Activated CD8-positive, alpha-beta memory T cell treated with anti-CD3 and anti-CD28 coated beads for 1 hour (primary cell): ENCODE data around the gene MT1X.

ENCODE experiments used
- DNase-seq, 2 donors: peaks; one replicate each; pipeline ENCODE4 v3.0.0-alpha.2; 2020; ENCODE audit warnings: low read depth in 1 of 2; ENCODE audit errors: extremely low read depth in 1 of 2

The MT1X gene

GRCh38 chr16:56675685-56676210 lies 6.5 kb upstream of the MT1X start:
- DNase-seq, result no peak

GRCh38 chr16:56677474-56677873 lies 4.8 kb upstream of the MT1X start:
- no peak for DNase-seq

- no peak for DNase-seq
Measured at GRCh38 chr16:56679078-56679730, 3.1 kb upstream of the MT1X start.

- DNase-seq, result no peak
Measured at GRCh38 chr16:56679818-56680217, 2.5 kb upstream of the MT1X start.

- no peak for DNase-seq
Measured at GRCh38 chr16:56682703-56683397, 580 bp downstream of the MT1X start.

- DNase-seq, result no peak
Measured at GRCh38 chr16:56683424-56684172, 1.3 kb downstream of the MT1X start.

- no peak for DNase-seq
Measured at GRCh38 chr16:56684256-56684925, 2.1 kb downstream of the MT1X start.

- no peak for DNase-seq
Measured at GRCh38 chr16:56684926-56685590, 2.8 kb downstream of the MT1X start.

GRCh38 chr16:56686758-56687157 lies 4.5 kb downstream of the MT1X start:
- no peak for DNase-seq

GRCh38 chr16:56688762-56689161 lies 6.5 kb downstream of the MT1X start:
- no peak for DNase-seq

- DNase-seq, result no peak
Measured at GRCh38 chr16:56689171-56689570, 6.9 kb downstream of the MT1X start.

- no peak for DNase-seq
Measured at GRCh38 chr16:56690420-56691122, 8.3 kb downstream of the MT1X start.

- no peak for DNase-seq
Measured at GRCh38 chr16:56691885-56692284, 9.6 kb downstream of the MT1X start.

- no peak for DNase-seq
Measured at GRCh38 chr16:56695246-56695645, 13.0 kb downstream of the MT1X start.

GRCh38 chr16:56697456-56698155 lies 15.3 kb downstream of the MT1X start:
- DNase-seq, result no peak

GRCh38 chr16:56700195-56700594 lies 17.9 kb downstream of the MT1X start:
- no peak for DNase-seq

- DNase-seq, result no peak
Measured at GRCh38 chr16:56700631-56701030, 18.4 kb downstream of the MT1X start.

GRCh38 chr16:56701534-56701933 lies 19.3 kb downstream of the MT1X start:
- no peak for DNase-seq

- no peak for DNase-seq
Measured at GRCh38 chr16:56702836-56703235, 20.6 kb downstream of the MT1X start.
